ENCODE data around the gene H1-8.
"Not testable (repeated sequence)": the region's sequence is repeated elsewhere in the genome, so short reads cannot be mapped to it uniquely, and the experiment has no call there.

H1-8 gene

DNA sequence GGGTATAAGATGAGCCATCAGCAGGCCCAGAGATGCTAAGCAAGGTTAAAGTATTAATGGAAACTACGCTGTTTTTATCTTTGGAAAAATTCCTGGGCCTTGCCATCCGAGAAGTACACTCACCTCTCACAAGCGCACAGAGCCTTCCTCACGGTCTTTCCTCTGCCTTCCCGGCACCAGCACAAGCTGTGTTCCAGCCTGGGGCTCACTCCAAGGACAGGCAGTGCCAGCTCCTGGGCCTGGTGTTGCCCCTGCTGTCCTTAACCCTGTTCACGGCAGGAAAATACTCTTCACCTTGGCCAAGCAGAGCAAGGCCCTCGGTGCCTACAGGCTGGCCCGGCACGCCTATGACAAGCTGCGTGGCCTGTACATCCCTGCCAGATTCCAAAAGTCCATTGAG lies 28.9 kb upstream of the H1-8 start:
- intact Hi-C loops (cut with DNase I), result no loop called here
- DNase-seq, result no peak

DNA sequence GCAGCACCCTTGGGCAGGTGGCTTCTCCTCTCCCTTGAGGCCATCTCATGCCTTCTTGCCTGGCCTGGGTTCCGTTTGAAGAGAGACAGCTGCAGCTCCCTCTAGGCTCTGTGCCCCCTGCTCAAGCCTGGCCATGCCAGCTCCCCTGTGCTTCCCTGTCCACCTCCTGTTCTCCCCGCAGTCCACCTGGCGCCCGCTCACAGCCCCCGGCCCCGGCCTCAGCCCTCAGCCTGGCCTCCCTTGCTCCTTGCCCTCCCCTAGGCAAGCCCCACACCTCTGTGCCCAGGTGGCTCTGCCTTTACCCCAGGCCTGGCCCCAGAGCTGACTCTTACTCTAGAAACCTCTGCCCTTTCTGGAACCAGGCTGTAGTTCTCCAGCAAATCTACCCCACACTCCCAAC lies 28.4 kb upstream of the H1-8 start:
- no peak for DNase-seq
- intact Hi-C loops (cut with DNase I), result no loop called here

DNA sequence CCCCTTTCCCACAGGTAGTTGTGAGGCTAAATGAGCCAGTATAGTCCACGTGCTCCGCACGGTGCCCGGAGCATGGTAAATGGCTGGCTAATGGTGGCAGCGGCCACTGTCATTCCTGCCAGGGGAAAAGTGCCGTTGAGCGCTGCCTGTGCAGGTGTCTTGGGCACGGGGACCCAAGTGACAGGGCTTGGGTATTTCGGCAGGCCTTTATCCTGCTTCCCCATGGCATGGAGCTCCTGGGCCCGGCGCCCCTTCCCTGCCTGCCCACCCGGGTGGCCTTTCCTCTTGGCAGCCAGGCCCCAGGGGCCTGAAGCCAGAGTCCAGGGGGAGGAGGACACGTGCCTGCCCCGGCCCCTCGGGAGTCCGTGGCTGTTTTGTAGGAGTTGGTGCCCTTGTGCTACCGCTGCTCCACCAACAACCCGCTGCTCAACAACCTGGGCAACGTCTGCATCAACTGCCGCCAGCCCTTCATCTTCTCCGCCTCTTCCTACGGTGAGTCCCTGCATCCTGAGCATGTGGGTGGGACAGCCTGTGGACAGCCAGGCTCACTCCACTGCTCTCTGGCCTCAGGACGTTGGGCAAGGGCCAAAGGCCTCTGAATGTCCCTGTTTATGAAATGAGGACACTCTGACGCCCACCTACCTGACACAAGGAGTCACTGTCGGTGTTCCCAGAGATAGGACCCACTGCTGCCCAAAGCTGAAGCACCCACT lies 27.7 kb upstream of the H1-8 start:
- DNase-seq, result peak in 1 of 10 donors; percentile 50
- intact Hi-C loops (cut with DNase I), result not testable (repeated sequence)

DNA sequence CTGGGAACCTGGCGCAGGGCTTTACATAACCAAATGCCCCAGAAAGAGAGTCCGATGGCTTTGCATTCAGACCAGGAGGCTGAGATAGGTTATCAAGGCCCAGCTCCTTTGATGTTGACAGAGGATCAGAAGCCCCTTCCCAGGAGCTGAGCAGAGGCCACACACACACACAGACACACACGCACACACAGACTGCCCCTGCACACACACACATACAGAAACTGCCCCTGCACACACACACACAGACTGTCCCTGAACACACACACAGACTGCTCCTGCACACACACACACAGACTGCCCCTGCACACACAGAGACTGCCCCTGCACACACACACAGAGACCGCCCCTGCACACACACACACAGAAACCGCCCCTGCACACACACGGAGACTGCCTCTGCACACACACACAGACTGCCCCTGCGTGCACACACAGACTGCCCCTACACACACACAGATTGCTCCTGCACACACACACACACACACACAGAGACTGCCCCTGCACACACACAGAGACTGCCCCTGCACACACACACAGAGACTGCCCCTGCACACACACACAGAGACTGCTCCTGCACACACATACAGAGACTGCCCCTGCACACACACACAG lies 27.0 kb upstream of the H1-8 start:
- intact Hi-C loops (cut with DNase I), result not testable (repeated sequence)
- DNase-seq, result peak in 1 of 10 donors; percentile 48

DNA sequence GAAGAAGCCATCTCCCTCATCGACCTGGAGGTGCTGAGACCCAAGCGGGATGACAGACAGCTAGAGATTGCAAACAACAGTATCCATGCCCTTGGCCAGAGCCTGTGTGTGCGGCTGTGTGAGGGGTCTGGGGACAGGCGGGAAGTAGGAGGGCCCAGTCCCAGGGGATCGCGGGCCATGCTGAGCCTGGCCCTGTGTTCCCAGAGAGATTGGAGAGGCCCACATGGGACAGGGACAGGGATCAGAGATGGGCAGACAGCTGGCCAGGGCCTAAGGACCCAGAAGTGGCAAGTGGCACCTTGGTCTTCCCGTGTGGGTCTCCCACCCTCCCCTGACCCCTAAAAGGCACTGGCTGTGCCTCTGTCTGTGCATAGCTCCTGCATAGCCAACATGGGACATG lies 25.5 kb upstream of the H1-8 start:
- no peak for DNase-seq
- intact Hi-C loops (cut with DNase I), result no loop called here

DNA sequence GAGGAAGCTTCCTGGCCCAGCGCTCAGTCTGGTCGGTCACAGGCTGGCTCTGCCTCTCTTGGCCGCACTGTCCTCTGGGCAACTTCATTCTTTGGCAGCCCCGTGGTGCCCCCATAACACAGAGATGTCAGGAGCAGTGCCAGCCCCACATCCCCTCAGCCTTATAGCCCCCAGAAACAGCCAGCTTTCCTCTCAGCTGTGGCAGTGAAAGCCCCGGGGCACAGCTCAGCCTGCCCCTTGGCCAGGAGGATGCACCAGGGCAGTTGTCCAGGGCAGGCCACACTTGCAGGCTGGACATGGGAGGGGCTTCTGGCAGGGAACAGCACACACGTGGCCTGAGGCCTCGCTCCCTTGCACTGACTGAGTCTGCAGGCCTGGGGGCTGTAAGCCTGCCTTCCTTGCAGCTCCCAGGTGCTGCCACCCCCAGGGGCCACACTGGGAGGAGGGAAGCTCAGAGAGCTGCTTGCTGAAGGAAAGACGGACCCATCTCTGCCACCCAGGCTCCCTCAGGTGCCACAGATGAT lies 24.9 kb upstream of the H1-8 start:
- intact Hi-C loops (cut with DNase I), result no loop called here
- peak in 2 of 10 donors; percentile 72 to 80 for DNase-seq

DNA sequence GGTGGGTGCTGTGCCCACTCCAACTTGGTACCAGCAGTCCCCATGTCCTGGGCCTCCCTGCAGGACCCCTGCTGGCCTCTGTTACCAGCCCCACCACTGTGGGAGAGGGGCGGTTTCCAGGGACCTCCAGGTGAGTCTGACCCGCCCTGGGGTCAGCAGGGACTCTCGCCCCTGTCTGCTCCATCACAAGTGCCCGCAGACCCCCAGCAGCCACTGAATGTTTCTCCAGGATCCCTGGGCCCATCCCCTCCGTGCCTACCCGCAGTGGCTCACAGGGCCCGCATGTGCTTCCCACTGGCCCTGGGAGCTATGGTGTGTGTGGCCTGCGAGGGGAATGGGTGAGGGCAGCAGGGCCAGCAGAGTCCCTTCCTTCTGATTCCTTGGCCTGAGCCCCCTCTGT lies 24.4 kb upstream of the H1-8 start:
- peak in 1 of 10 donors; percentile 70 for DNase-seq

DNA sequence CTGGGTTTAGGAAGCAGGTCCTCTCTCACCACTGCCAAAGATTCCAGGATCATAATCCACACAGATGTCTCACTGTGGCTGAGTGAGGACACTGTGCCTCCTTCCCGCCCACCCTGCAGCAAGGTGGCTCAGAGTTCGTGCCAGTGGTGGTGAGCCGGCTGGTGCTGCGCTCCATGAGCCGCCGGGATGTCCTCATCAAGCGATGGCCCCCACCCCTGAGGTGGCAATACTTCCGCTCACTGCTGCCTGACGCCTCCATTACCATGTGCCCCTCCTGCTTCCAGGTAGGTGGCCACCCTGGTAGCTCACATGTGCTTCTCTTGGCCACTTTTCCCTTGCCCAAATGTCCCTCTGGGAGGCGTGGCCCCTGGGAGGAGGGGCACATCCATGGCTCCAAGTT lies 23.5 kb upstream of the H1-8 start:
- DNase-seq, result peak in 2 of 10 donors; percentile 71 to 78
- intact Hi-C loops (cut with DNase I), result no loop called here

More for the DNA sequence above, 24.4 kb upstream of the H1-8 start:
- intact Hi-C loops (cut with DNase I), result no loop called here

DNA sequence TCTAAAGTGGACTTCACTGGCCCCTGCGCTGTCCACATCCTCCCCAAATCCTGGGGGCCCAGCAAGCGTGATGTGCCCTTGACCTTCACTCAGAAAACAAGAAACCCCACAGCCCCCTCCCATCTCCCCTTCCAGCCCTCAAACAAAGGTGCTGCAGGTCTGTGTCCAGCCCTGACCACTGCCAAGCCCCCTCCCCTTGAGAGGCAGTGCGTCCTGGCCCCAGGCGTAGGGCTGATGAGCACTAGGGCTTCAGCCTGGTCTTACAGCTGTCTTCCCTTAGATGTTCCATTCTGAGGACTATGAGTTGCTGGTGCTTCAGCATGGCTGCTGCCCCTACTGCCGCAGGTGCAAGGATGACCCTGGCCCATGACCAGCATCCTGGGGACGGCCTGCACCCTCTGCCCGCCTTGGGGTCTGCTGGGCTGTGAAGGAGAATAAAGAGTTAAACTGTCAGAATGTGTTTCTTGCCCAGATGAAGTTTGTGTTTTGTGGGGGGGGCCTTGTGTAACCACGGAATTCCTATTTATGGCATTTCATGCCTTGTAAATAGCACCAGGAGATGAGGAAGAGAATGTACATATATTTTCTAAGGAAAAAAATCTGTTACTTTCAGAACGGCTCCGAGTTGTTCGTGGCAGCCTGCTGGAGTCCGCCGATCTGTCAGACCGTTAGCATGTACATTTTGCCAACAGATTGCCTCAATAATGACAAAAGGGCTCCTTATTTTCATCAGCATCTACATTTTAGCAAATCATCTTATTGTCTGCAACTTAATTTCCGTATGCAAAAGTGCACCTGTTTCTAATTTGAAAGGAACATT lies 22.9 kb upstream of the H1-8 start:
- intact Hi-C loops (cut with DNase I), result no loop called here
- DNase-seq, result peak in 2 of 10 donors; percentile 65

DNA sequence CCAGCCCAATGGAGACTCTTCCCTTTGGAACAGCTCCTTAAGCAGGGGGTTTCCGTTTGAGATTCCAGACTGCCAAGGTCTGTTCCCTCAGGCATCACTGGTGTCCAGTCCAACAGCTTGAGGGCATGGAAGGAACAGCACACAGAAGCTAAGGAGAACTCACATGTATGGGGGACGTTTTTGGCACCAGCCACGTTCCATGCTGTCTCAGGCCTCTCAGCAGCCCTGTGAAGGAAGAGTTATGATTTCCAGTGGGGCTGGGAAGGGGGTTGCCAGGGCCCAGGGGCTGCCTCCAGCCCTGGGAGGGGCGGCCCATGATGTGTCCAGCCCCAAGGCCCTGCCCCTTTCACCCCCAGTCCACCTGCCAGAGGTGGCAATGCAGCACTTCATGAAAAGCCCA lies 22.0 kb upstream of the H1-8 start:
- peak in 1 of 10 donors; percentile 75 for DNase-seq
- intact Hi-C loops (cut with DNase I), result no loop called here

DNA sequence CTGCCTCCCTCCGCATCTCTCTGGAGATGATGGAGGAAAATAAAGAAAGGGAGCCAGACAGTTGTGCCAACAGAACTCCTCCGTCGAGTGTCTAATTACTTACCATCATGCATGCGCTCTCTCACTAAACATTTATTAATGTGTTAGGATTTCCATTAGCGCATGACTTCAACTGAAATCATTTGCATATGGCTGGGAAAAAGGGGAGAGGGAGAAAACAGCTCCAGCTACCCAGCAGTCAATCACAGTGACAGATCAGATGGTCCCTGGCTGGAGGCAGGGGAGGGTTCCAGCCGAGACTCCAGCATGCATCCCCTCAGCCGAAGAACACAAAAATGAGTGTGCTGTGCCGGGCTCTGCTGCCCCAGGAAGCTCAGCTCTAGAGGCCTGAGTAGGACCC lies 21.4 kb upstream of the H1-8 start:
- intact Hi-C loops (cut with DNase I), result no loop called here
- no peak for DNase-seq

DNA sequence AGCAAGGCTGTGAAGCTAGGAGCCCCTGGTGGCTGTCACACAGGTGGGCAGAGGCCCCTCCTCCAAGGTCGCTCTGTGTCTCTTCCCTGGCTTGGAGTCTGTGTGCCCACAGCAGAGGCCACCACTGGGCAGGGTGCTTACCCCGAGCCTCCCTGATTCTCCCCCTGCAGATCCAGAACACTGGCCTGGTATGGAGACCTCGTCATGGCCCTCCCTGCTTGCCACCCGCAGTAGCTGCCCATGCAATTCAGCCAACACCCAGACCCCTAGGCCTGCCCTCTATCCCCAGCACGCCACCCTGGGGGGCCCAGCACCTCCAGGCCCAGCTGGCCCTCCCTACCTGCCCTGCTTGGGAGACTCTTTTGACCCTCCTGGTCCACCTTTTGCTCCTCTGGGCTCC lies 20.0 kb upstream of the H1-8 start:
- peak in 1 of 10 donors; percentile 51 for DNase-seq
- intact Hi-C loops (cut with DNase I), result no loop called here

DNA sequence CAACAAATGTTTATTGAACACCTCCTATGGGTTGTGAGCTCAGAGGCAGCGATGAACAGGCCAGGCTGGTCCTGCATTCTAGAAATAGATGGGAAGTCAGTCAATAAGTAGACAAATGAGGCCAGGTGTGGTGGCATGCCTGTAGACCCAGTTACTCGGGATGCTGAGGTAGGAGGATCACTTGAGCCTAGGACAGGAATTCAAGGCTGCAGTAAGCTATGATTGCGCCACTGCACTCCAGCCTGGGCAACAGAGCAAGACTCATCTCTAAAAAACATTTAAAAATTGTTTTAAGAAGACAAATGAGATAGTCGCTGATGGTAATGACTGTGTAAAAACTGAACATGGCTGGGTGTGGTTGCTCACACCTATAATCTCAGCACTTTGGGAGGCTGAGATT lies 18.9 kb upstream of the H1-8 start:
- DNase-seq, result no peak
- intact Hi-C loops (cut with DNase I), result no loop called here

DNA sequence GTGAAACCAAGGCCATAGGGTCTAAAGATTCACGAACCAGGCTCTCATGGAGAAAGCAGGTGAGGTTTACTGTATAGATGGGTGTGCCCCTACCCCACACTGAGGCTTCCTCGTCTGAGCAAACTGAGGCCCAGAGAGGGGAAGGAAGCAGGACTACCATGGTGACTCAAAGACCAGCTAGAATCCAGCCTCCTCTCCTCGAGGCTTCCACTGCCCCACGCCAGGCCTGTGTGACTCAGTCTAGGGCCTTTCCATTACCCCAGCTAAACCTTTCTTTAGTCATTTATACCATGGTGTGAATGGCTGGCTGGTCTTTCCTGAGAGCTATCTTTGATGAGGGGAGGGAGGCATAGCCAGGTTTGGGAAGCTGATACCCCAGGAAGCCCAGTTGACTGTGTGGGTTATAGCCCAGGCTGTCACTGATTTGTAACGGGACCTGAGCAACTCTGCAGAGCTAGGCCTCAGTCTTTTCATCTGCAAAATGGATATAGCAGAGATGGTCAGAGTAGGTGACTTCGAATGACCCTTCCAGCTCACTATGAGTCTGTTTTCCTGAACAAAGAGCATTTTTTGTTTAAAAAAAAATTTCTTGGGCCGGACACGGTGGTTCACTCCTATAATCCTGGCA lies 17.5 kb upstream of the H1-8 start:
- DNase-seq, result no peak
- intact Hi-C loops (cut with DNase I), result no loop called here

DNA sequence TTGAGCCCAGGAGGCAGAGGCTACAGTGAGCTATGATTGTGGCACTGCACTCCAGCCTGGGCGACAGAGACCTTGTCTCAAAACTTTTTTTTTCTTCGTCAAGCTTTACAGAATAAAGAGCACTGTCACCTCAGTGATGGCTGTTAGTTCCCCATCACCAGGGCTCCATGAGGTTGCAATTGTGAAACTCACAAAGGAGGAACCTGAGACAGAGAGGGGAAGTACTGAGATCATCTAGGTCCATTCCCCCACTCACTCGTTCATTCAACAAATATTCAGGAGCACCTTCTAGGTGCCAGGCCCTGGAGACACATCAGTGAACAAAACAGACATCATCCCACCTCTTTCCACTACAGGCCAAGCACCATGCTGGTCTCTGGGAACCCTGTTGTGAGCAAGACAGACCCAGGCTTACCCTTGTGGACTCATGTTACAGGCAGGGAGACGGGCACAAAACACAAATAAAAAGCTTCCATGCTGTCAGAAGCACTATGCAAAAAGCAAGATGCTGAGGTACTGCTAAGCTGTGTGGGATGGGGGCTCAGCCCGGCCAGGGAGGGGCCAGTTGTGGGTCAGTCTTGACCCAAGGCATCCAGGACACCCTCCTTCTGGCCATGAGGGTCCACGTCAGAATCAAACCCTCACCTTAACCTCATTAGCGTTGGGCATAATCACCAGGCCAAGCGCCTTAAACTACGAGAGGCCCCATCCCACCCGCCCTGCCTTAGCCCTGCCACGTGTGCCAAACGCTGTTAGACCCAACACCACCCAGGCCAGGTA lies 16.7 kb upstream of the H1-8 start:
- intact Hi-C loops (cut with DNase I), result no loop called here
- peak in 1 of 10 donors; percentile 79 for DNase-seq

DNA sequence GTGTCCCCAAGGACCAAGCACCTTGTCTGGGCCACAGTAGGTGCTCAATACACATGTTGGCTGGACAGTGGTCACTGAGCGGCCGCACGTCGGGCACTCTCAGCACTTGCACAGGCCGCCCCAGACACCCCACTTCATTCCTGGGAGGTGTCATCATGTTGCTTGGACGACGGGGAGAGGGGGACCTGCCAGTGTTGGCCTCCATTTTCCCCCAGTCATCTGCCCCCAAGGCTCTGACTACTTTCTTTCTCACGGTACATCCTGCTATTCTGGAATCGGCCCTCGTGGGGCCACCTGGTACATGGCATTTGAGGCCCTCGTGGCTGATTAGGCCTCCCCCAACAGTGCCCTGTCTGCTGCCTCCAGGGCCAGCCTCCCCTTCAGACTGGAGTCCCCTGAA lies 15.7 kb upstream of the H1-8 start:
- peak in 1 of 10 donors; percentile 63 for DNase-seq
- intact Hi-C loops (cut with DNase I), result no loop called here

DNA sequence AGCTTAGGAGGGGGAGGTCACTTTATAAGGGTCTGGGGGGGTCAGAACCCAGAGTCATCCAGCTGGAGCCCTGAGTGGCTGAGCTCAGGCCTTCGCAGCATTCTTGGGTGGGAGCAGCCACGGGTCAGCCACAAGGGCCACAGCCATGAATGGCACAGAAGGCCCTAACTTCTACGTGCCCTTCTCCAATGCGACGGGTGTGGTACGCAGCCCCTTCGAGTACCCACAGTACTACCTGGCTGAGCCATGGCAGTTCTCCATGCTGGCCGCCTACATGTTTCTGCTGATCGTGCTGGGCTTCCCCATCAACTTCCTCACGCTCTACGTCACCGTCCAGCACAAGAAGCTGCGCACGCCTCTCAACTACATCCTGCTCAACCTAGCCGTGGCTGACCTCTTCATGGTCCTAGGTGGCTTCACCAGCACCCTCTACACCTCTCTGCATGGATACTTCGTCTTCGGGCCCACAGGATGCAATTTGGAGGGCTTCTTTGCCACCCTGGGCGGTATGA lies 14.3 kb upstream of the H1-8 start, which contains the start of gene RHO:
TSS of gene RHO (plus strand) at position 51 of the 512 bp plus-strand sequence. CDS start at position 146, 95 bp downstream.
- intact Hi-C loops (cut with DNase I), result no loop called here
- peak in 1 of 10 donors; percentile 59 for DNase-seq

DNA sequence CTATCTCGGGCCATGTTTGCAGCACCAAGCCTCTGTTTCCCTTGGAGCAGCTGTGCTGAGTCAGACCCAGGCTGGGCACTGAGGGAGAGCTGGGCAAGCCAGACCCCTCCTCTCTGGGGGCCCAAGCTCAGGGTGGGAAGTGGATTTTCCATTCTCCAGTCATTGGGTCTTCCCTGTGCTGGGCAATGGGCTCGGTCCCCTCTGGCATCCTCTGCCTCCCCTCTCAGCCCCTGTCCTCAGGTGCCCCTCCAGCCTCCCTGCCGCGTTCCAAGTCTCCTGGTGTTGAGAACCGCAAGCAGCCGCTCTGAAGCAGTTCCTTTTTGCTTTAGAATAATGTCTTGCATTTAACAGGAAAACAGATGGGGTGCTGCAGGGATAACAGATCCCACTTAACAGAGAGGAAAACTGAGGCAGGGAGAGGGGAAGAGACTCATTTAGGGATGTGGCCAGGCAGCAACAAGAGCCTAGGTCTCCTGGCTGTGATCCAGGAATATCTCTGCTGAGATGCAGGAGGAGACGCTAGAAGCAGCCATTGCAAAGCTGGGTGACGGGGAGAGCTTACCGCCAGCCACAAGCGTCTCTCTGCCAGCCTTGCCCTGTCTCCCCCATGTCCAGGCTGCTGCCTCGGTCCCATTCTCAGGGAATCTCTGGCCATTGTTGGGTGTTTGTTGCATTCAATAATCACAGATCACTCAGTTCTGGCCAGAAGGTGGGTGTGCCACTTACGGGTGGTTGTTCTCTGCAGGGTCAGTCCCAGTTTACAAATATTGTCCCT lies 13.4 kb upstream of the H1-8 start:
- intact Hi-C loops (cut with DNase I), result no loop called here
- DNase-seq, result peak in 2 of 10 donors; percentile 62 to 74

DNA sequence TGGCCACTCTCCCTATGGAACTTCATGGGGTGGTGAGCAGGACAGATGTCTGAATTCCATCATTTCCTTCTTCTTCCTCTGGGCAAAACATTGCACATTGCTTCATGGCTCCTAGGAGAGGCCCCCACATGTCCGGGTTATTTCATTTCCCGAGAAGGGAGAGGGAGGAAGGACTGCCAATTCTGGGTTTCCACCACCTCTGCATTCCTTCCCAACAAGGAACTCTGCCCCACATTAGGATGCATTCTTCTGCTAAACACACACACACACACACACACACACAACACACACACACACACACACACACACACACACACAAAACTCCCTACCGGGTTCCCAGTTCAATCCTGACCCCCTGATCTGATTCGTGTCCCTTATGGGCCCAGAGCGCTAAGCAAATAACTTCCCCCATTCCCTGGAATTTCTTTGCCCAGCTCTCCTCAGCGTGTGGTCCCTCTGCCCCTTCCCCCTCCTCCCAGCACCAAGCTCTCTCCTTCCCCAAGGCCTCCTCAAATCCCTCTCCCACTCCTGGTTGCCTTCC lies 12.7 kb upstream of the H1-8 start:
- intact Hi-C loops (cut with DNase I), result no loop called here

More for the DNA sequence above, 12.7 kb upstream of the H1-8 start:
- DNase-seq, result no peak

Data from posterior cingulate gyrus (tissue), 11 donors.